NCI-H1694 treated with DMSO at 0.1 percent for 48 hours (cell line): ENCODE results near the gene LUC7L3.

Source experiments
- DNase-seq: peaks from one replicate; lab custom pipeline; 2025; lab: John Stamatoyannopoulos, UW

The LUC7L3 gene

DNA sequence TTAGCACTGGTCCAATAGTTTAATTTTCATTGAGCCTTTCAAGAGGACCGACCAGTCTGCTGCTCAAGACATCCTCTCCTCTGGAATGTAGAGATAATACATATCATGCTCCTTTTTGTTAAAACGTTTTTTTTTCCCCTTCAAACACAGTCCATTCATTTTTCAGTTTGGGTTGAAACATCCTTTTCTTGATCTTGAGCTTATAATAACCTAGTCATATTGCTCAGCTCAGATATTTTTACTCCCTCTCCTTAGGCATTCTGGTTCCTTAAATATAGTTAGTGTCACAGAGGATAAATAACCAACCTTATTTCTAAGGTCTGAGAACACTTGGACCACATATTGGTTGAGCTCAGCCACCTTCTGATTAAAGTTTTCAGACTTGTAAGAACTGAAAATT lies 35.1 kb downstream of the LUC7L3 start:
- DNase-seq: no peak

DNA sequence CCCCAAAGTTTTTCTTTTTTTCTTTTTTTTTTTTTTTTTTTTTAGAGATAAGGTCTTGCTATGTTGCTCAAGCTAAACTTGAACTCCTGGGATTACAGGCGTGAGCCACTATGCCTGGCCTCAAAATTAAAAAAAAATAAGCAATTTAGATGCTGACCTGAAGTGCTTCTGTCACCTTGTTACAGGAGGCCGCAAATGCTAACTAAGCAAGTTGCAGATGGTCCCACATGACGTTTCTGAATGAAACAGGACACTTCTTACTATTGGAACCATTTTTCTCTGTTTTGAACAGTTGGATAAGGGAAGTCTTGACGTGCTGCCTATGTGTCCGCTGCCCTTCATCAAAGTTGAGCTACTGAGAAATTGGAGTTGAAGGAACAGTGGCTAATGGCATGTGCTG lies 39.1 kb downstream of the LUC7L3 start:
- DNase-seq: no peak

DNA sequence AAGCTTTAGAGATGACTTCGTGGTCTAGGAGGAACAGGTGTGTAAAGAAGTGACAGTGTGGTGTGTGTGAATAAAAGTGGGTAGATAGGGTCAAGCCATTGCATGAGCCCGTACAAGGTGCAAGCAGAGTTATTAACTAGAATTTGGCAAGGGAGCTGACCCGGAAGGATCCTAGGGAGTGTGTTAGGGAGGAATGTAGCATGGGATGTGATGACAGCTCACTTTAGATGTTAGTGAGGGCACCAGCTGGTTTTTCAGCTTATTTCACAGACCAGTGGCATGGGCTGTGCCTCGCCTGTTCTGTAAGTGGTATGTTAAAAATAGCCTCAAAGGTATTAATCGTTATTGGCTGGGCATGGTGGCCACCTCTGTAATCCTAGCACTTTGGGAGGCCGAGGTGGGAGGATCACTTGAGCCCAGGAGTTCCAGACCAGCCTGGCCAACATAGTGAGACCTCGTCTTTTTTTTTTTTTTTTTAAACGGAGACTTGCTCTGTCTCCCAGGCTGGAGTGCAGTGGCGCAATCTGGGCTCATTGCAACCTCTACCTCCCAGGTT lies 39.7 kb downstream of the LUC7L3 start:
- DNase-seq: no peak

DNA sequence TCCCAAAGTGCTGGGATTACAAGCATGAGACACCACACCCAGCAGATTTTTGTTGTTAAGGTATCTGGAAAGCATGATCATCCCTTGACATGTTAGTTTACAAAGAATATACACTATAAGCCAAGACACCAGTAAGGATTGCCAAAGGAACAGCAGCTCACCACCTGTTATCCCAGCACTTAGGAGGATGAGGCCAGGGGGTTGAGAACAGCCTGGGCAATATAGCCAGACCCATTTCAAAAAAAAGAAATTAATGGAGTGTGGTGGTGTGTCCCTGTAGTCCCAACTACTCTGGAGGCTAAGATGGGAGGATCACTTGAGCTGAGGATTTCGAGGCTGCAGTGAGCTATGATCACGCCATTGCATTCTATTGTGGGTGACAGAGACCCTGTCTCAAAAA lies 42.8 kb downstream of the LUC7L3 start:
- no peak for DNase-seq

DNA sequence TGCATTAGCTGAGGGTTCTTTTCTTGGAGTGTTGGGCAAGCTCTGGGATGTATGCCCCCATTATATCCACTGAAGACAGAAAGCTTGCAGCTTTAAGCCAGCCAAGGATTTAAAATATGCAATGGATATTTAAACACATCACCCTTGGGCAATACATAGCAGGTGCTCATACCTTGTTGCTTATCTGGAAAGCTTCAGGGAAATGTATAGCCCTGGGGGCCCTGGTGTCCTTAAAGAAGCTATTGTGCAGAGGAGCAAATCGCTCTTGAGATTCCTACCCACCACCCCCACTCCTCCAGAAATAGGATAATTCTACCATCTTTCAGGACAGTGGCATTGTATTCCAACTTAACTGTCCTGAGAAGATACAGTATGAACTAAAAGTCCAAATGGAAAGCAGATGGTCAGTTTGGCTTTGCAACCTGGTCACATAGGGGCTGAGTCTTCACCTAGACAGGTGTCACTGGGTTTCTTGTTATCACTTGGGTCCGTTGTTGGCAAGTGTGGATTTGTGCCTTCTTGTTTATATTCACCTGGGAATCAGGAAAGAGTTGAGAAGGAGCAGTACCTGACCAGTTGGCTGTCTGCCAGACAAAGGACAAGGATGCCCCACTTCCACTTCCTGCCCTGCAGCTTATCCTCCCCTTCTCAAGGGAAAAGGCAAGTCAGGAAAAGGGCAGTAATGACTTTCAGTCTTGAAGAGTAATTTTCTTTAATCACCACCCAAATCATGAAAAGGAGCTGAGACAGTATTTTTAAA lies 44.5 kb downstream of the LUC7L3 start:
- DNase-seq: no peak

DNA sequence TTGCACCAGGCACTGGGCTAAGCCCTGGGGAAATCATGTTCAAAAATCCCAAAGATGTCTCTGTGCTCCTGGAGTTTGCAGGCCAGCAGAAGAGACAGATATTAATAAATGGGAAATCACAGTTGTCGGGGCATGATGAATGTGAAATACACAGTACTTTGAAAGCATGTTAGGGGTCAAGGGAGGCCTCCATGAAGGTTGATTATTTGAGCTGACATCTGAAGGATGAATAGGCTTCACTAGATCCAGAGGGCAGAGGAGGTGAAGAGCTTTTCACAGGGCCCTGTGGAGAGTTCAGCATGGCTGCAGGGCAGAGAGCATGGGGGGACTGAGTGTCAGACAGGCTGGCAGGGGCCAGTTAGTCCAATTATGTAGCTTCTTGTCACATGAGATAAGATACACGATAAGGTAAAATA lies 45.3 kb downstream of the LUC7L3 start:
- no peak for DNase-seq

DNA sequence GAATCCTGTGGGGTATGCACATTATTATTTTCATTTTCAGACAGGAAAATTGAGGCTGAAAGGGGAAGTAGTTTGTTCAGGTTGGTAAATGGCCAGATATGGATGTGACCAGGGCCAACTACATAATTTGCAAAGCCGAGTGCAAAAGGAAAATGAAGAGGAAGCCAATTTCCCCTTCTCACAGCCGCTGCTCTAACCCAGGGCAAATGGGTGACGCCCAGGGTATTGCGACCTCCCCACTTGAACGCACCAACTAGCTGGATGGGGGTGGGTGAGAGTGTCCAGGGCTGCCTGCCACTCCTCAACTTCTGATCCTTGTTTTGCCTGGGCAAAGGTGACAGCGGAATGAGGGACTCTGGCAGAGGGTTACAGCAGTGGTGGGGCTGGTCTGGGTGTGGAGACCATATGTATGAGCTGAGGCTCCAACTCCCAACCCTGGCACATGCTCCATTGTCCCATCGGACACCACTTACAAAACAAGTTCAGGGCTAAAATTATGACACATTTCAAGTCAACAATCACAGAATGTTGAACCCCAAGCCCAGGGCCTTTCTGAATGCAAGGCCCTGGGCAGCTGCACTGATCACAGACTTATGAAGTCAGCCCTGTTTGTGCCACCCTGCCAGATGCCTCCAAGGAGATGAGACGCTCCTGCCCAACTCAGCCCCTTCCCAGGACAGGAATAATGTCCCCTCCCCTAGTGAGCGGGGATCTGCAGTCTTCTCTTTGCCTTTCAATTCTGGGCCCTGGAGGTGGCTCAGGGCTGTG lies 46.2 kb downstream of the LUC7L3 start:
- no peak for DNase-seq

DNA sequence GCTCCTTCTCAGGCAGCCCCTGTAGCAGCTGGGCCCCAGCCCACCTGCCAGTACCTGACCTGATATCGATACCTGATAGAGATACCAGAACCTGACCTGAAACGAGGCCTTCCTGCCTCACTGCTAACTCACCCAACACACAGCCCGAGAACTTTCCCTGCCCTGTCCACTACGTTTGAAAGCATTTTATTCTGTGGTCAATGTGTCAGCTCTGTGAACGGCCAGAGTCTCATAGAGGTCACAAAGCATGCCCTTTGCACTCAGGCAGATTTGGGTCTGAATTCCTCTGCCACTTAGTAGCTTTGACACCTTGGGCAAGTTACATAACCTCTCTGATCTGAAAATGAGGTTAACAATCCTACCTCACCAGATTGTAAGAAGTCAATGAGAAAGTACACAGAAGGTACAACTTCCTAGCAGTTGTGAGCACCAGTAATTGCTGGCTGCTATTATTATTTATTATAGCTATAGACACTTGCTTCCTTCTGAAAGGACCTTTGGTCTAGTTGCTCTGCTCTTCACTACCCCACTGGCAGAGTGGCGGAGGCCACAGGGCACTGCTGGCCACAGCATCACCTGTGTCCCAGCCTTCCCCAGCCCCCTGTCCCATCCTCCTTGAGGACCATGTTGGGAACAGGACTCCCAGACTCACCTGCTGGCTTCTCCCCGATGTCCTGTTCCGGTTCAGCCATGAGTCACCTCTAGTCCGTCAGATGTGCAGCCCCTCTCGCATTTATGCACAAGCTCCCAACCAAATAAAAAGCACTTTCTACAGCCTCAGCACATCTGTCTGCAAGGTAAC lies 47.0 kb downstream of the LUC7L3 start:
- DNase-seq: no peak

DNA sequence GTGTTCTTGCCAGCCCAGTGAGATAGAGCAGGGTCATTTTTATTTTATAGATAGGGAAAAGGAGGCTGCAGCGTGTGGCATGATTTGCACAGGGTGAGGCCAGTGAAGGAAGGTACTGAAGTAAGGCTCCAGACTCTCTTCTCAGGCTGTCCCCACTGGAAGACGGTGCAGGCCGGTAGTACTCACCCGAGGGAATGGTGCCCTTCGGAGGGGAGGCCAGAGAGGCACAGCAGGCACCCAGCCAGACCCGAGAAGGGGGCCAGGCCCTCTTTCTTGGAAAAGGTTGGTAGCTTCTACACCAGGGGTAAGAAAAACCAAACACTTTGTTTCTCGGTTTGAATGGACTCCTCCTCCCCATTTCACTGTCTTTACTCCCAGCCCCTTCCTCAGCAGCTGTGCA lies 47.6 kb downstream of the LUC7L3 start:
- DNase-seq: no peak

DNA sequence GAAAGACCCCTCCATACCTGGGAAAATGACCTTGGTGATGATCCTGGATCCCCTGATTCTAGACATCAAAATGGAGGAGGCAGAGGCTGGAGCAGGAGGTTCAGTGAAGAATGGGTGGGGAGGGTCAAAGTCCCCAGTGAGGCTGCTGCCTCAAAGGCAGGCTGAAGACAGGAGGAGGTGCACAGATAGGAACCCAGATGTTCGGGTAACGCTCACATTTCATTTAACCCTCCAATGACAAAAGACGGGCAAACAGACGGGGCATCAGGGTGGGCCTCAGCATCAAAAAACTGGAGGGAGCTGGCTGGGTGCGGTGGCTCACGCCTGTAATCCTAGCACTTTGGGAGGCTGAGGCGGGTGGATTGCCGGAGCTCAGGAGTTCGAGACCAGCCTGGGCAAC lies 48.0 kb downstream of the LUC7L3 start, which contains the start of gene ANKRD40CL:
Gene ANKRD40CL, minus strand, starts transcription at position 73 of the 400 bp plus-strand sequence. CDS start 605 bp downstream, outside the sequence.
- no peak for DNase-seq

DNA sequence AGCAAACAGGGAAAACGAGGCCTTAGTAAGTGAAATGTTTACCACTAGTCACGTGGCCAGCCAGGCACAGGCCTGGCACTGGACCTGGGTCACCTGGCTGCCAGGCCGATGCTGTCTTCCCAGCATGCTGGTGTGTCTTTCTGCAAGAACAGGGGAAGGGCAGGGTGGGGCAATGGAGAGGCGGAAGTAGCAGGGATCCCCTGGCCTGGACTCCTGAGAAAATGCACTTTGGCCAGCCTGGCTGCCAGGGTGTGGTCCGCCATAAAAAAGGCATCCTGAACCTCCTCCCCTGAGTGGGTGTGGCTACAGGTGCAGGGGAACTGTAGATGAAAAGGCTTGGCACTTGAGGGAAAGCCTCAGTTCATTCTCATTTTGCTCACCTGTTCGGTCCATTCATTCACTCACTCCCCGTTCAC lies 49.0 kb downstream of the LUC7L3 start:
- DNase-seq: no peak

DNA sequence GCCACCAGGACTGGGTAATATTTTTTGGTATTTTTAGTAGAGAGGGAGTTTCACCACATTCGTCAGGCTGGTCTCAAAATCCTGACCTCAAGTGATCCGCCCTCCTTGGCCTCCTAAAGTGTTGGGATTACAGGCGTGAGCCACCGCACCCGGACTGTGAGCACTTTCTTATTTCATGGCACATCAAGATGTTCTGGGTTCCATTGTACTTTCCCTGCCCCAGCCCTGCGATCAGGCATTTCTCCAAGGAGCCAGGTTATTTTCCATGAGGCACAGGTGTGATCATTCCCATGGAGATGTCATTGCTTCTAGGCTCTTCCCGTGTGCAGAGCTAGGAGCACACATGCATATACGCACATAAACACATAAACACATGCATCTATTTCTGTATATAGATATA lies 50.5 kb downstream of the LUC7L3 start:
- no peak for DNase-seq

DNA sequence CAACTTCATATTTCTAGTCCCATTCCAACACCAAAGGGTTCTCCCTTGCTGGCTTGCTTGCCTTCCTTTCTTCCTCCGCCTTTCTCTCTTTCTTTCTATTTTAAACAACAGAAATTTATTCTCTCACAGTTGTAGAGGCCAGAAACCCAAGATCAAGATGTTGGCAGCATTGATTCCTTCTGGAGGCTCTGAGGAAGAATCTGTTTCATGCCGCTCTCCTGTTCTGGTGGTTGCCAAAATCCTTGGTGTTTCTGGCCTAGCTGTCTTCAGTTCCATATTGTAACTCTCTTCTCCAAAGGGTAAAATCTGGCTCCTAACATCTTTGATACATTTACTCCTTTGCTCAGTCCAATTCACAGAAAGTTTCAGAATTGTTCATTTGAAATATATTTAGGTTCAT lies 50.9 kb downstream of the LUC7L3 start:
- DNase-seq: no peak

DNA sequence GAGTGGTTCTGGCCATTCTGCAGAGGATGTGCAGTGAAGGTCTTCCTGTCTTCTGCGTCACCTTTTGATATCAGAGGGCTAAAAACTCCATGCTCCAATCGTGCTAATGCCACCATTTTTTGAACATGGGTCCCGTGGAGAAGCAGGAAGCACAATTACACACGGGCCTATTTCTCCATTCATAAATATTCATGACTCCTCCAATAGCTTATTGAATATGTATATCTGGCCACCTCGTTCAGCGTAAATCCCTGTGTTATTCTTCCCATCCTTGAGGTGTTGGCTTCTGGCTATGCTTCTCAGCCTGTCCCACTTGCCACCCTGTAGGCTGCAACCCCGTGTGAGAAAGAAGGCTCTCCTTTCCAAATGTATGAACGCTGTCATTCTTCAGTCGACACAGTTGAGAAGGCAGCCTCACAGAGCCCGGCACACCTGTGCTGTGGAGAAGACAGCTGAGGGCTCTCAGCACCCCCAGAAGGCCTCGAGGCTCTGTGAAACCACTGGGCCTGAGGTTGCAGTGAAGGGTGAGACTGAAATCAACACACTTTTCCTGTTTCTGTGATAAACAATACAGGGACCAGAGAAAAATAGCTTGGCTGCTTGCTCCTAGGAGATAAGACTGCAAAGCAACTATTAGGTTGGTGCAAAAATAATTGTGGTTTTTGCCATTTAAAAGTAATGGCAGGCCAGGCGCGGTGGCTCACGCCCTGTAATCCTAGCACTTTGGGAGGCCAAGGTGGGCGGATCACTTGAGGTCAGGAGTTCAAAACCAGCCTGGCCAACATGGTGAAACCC lies 52.8 kb downstream of the LUC7L3 start:
- DNase-seq: no peak

DNA sequence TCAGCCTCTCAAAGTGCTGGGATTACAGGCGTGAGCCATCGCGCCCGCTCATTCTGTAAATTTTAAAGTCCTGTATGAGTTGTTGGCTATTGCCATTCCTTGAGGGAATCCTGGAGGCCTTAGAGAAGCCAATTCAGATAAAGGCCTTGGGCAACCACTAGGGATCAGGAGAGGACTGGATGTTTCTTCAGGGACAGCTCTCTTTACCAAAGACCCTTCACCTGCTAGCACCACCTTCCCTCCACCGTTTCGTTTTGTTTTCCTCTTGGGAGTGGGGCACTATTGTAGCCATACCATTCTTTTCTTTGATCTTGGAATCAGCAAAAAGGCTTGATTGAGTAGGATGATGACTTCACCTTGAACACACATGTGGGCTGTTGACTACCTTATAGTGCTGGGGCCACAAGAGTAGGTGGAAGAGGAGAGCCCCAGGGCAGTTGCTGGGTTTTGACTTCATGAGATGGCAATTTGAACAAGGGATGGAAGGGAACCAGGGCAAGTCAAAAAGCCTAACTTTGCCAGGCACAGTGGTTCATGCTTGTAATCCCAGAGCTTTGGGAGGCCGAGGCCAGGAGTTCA lies 54.9 kb downstream of the LUC7L3 start:
- DNase-seq: no peak

DNA sequence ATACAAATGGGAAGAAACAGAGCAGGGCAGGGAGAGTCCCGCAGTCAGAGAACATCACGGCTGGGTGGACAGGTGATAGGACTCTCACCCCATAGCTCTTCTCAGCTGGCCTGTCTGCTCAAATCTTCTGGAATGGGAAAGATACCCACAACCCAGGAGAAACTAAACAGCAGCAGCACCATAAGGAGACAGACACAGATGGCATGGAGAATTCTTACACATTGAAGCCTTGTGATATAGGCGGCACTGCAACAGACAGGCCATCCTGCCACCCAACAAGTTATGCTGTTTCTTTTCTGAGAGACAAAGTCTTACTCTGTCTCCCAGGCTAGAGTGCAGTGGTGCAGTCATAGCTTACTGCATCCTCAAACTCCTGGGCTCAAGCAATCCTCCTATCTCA lies 56.5 kb downstream of the LUC7L3 start:
- no peak for DNase-seq

DNA sequence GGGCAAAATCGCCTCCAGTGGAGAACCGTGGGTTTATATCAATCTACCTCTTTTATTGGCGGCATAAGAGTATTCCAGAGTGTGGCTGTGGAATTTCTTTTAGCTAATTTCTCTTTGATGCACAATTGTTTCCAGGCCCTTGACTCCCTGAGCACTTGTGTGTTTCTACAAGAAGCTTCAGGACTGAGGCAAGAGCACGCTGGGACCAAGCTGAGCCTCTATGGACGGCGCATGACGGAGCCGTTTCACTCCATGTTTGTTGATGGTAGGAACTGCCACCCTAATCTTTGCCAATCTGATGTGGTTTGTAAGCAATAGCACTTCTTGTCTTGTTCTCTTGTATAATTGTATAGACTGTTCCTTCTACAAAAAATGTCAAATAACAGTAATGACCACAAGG lies 59.1 kb downstream of the LUC7L3 start:
- no peak for DNase-seq

DNA sequence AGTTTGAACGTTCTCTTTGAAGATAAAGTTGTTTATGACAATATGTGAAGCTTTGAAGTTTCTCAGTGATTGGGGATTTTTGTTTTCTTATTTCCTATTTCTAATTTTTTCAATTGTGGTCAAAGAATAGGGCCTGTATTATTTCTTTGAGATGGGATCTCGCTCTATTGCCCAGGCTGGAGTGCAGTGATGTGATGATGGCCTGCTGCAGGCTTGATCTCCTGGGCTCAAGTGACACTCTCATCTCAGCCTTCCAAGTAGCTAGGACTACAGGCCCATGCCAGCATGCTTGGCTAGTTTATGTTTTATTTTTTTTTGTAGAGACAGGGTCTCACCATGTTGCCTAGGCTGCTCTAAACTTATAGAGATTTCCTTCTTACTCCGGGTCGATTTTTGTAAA lies 59.6 kb downstream of the LUC7L3 start:
- DNase-seq: no peak

DNA sequence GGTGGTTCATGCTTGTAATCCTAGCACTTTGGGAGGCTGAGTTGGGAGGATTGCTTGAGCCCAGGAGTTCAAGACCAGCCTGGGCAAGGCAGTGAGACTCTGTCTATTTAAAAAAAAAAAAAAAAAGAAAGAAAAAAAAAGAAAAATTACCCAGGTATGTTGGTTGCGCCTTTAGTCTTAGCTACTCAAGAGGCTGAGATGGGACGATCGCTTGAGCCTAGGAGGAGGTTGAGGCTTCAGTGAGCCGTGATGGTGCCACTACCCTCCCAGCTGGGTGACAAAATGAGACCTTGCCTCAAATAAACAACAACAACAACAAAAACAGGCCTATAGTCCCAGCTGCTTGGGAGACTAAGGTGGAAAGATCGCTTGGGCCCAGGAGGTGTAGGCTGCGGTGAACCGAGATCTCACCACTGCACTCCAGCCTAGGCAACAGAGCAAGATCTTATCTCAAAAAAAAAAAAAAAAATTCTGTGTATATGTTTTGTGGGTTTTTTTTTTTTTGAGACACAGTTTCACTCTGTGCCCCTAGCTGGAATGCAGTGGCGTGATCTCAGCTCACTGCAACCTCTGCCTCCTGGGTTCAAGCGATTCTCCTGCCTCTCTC lies 60.4 kb downstream of the LUC7L3 start:
- no peak for DNase-seq

DNA sequence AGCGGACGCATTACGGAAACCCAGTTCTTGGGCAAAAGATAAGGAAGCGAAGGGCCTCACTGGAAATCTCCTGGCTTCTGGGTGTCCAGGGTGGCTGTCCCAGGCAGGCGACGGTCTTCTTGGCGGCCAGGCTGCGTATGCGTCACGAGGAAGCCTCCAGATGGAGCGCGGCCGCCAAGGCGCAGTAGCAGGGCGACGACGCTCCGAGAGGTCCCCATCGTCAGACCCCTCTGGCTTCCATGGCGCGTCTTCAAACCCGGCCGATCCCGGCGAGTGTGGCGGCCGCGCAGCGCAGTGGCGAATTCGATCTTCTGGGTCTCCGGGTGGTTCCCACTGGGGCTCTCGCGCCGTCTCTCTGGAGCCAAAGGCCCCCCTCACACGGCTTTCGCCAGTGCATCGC lies 61.8 kb downstream of the LUC7L3 start:
- DNase-seq: no peak

DNA sequence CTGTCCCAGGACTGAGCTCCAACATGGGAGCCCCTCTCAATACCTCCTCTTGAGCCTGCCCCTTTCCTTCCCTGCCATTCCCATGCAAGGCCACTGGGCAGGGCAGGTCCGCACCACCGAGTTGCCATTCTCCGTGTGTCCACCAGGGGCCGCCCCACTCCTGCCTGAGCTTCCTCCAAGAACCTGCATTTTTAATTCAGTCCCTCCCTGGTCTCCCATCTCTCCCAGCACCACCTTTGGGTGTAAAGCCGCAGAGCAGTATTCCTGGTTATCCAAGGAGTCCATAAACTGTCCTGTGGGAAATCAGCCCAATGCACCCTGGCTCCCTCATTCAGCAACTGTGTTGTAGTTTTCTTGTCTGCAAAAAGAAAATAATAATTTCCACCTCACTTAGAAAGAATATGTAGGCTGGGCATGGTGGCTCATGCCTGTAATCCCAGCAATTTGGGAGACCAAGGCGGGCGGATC lies 63.8 kb downstream of the LUC7L3 start:
- DNase-seq: peak; percentile 93
